Caco-2 (cell line): ENCODE measurements around the gene ZNF468. TPM values are rescaled to one million over a fixed set of nuclear protein-coding genes. Genes with fewer than 3 reads are reported as not detected.
"Not testable (repeated sequence)": the region's sequence is repeated elsewhere in the genome, so short reads cannot be mapped to it uniquely, and the experiment has no call there.

Experiments
- BruUV-seq: library from RNA; stranded (reverse); fragments of 400-500 nt; replicated peaks from 2 replicates; lab custom pipeline; 2021; lab: Mats Ljungman, UMichigan
- CTCF ChIA-PET: fragments of 300-600 bp; sonication (Branson Sonifier 250); formaldehyde crosslinking; loops from one replicate; lab custom pipeline; 2022; ENCODE audit warnings: antibody characterized with exemption; lab: Charles Lee
- POLR2A ChIA-PET: fragments of 300-600 bp; sonication (Branson Sonifier 250); formaldehyde crosslinking; loops from one replicate; lab custom pipeline; 2022; ENCODE audit warnings: antibody characterized with exemption; lab: Charles Lee
- DNase-seq, 2 experiments: peaks; one replicate each; pipeline versions ENCODE4 v3.0.0 to v3.0.0-alpha.2; 2020 to 2022
- H3K27me3 ChIP-seq: replicated peaks from 2 replicates; pipeline ENCODE4 v1.6.0; 2011; ENCODE audit warnings: low read length; ENCODE audit not compliant: control insufficient read depth, insufficient read depth
- H3K36me3 ChIP-seq: 2 replicates; pipeline ENCODE4 v1.5.1; 2011; ENCODE audit warnings: low read length; ENCODE audit not compliant: control insufficient read depth, insufficient read depth
- H3K4me1 ChIP-seq: fragments of 250-450 bp; sonication (Bioruptor Pico); 2 replicates; pipeline ENCODE4 v1.5.1; 2020; ENCODE audit warnings: mild to moderate bottlenecking
- H3K4me3 ChIP-seq: 2 replicates; pipeline ENCODE4 v1.5.1; 2011; ENCODE audit warnings: low read depth, mild to moderate bottlenecking, control low read depth, low read length
- H3K9me3 ChIP-seq: fragments of 250-450 bp; sonication (Bioruptor Pico); 2 replicates; pipeline ENCODE4 v1.5.1; 2020; ENCODE audit warnings: mild to moderate bottlenecking, moderate library complexity
- H3K27ac Mint-ChIP-seq: one replicate; pipeline ENCODE4 v1.8.0; 2022; ENCODE audit warnings: mixed read lengths; ENCODE audit not compliant: unreplicated experiment
- H3K27me3 Mint-ChIP-seq: one replicate; pipeline ENCODE4 v1.8.0; 2022; ENCODE audit warnings: mixed read lengths; ENCODE audit not compliant: insufficient read depth, unreplicated experiment
- H3K36me3 Mint-ChIP-seq: one replicate; pipeline ENCODE4 v1.8.0; 2022; ENCODE audit warnings: mild to moderate bottlenecking, mixed read lengths; ENCODE audit not compliant: insufficient read depth, unreplicated experiment
- H3K4me1 Mint-ChIP-seq: one replicate; pipeline ENCODE4 v1.8.0; 2022; ENCODE audit warnings: low read depth, mixed read lengths; ENCODE audit not compliant: unreplicated experiment
- H3K4me3 Mint-ChIP-seq: one replicate; pipeline ENCODE4 v1.8.0; 2022; ENCODE audit warnings: mild to moderate bottlenecking, moderate library complexity, mixed read lengths; ENCODE audit not compliant: unreplicated experiment
- H3K9me3 Mint-ChIP-seq: one replicate; pipeline ENCODE4 v1.8.0; 2022; ENCODE audit warnings: mixed read lengths; ENCODE audit not compliant: unreplicated experiment
- CTCF ChIP-seq, 2 experiments: fragments of 200-600 bp in 1 of 2; IDR thresholded peaks; 1 replicate in 1 of 2; 2 replicates in 1 of 2; pipeline versions ENCODE4 v1.5.1 to v1.8.0; 2011 to 2022; ENCODE audit warnings: antibody characterized with exemption in 1 of 2, control low read depth in 1 of 2, inconsistent platforms in 1 of 2, low read depth in 1 of 2, low read length in 1 of 2, mild to moderate bottlenecking in 1 of 2, moderate library complexity in 1 of 2; ENCODE audit not compliant: insufficient read depth in 1 of 2, severe bottlenecking in 1 of 2, unreplicated experiment in 1 of 2
- intact Hi-C: fragments of 100-400 bp; cut with micrococcal nuclease; formaldehyde crosslinking; loops from one replicate; pipeline ENCODE4 v1.10.0; 2022; ENCODE audit not compliant: unreplicated experiment
- total RNA-seq: library from RNA; stranded (reverse); gene quantifications from 2 replicates; pipeline ENCODE4 v1.2.3, GENCODE V29; 2022

Gene ZNF468
- total RNA-seq, 1 experiment from 2014 or later: 35.8 TPM

- H3K36me3 Mint-ChIP-seq: peaks cover 5% of the 10 kb centered on the region
- H3K9me3 Mint-ChIP-seq: peaks cover 13% of the 10 kb centered on the region
- no peak for TF ChIP-seq CTCF (IDR thresholded peaks at IDR 0.05; ENCODE audit: insufficient read depth in 1 of 2, low read depth in 1 of 2, low read length in 1 of 2, severe bottlenecking in 1 of 2, unreplicated experiment in 1 of 2)
- H3K4me1 Mint-ChIP-seq: peaks cover 3% of the 10 kb centered on the region
- Histone ChIP-seq H3K4me1 (no peaks in the 10 kb centered on the region), H3K4me3 (no peak overlapping the region), H3K9me3 (peaks cover 8% of the 10 kb centered on the region; the same call in 1 of the 2 replicates), H3K36me3 (no peaks in the 10 kb centered on the region), H3K27me3 (no peaks in the 10 kb centered on the region)
- POLR2A ChIA-PET: no interaction called here
- H3K4me3 Mint-ChIP-seq: no peak overlapping the region
- H3K27me3 Mint-ChIP-seq: no peaks in the 10 kb centered on the region
- CTCF ChIA-PET: no interaction called here
- DNase-seq: no peak
- intact Hi-C loops: no loop called here
- no TSS peak for BruUV-seq
- H3K27ac Mint-ChIP-seq: no peak overlapping the region
These were observed 31.7 kb downstream of the ZNF468 start for GRCh38 chr19:52825765-52826164.

GRCh38 chr19:52823676-52824075 is 33.7 kb downstream of the ZNF468 start:
- ChIA-PET CTCF (no interaction called here), POLR2A (no interaction called here)
- Mint-ChIP-seq H3K36me3 (peaks cover 15% of the 10 kb centered on the region), H3K4me3 (no peak overlapping the region), H3K9me3 (peaks cover 22% of the 10 kb centered on the region), H3K27ac (no peak overlapping the region), H3K27me3 (no peaks in the 10 kb centered on the region), H3K4me1 (peaks cover 11% of the 10 kb centered on the region)
- H3K36me3 ChIP-seq: no peaks in the 10 kb centered on the region
- no TSS peak for BruUV-seq
- intact Hi-C loops: no loop called here
- H3K4me3 ChIP-seq: no peak overlapping the region
- TF ChIP-seq CTCF (IDR thresholded peaks at IDR 0.05; ENCODE audit: insufficient read depth in 1 of 2, low read depth in 1 of 2, low read length in 1 of 2, severe bottlenecking in 1 of 2, unreplicated experiment in 1 of 2): no peak
- H3K4me1 ChIP-seq: no peaks in the 10 kb centered on the region; the same call in 1 of the 2 replicates
- H3K9me3 ChIP-seq: peaks cover 8% of the 10 kb centered on the region; the same call in 1 of the 2 replicates
- no peak for DNase-seq
- no peaks in the 10 kb centered on the region for H3K27me3 ChIP-seq

- H3K4me3 ChIP-seq: peak within 1 kb of the TSS; percentile 63
- CTCF ChIA-PET, intact Hi-C loops, H3K36me3 ChIP-seq, H3K9me3 ChIP-seq, BruUV-seq, H3K4me1 ChIP-seq, H3K27me3 ChIP-seq, POLR2A ChIA-PET, H3K27me3 Mint-ChIP-seq: not testable (repeated sequence)
- peak; percentile 77 to 79 for DNase-seq
- Mint-ChIP-seq H3K27ac (peak within 1 kb of the TSS; percentile 71), H3K4me1 (peaks cover 11% of the 10 kb centered on the region), H3K36me3 (peaks cover 38% of the 10 kb centered on the region), H3K9me3 (peaks cover 25% of the 10 kb centered on the region), H3K4me3 (peak within 1 kb of the TSS; percentile 84)
These were observed 36.0 kb downstream of the ZNF468 start, which contains the start of gene ZNF28 for GRCh38 chr19:52821204-52821960. Gene ZNF28 (minus strand): TSS chr19:52821633. CDS start chr19:52817958, 3,675 bp downstream.

GRCh38 chr19:52820472-52821203 is 36.8 kb downstream of the ZNF468 start:
- not testable (repeated sequence) for H3K9me3 ChIP-seq

More at GRCh38 chr19:52820472-52821203, 36.8 kb downstream of the ZNF468 start:
- peak overlapping the region; percentile 63 for H3K4me3 ChIP-seq
- CTCF ChIA-PET, H3K27me3 ChIP-seq, POLR2A ChIA-PET, H3K27me3 Mint-ChIP-seq, intact Hi-C loops, H3K4me1 ChIP-seq, H3K36me3 ChIP-seq: not testable (repeated sequence)
- peak in 1 of 2 experiments; percentile 30 for DNase-seq
- peaks cover 46% of the 10 kb centered on the region for H3K36me3 Mint-ChIP-seq
- BruUV-seq: TSS peak; percentile 68
- H3K4me1 Mint-ChIP-seq: peaks cover 11% of the 10 kb centered on the region
- H3K9me3 Mint-ChIP-seq: peaks cover 25% of the 10 kb centered on the region
- peak overlapping the region; percentile 84 for H3K4me3 Mint-ChIP-seq
- H3K27ac Mint-ChIP-seq: peak overlapping the region; percentile 71
